TTC549 (cell line): ENCODE measurements around the gene TMEM141.

ENCODE experiments used
- FAIRE-seq: peaks from 2 replicates; lab custom pipeline; 2012; peaks lifted over from hg19 to GRCh38; lab: Jason Lieb, UNC

Gene TMEM141

GRCh38 chr9:136790640-136791515 is at the start of gene TMEM141:
TSS of gene TMEM141 (plus strand) at chr9:136791344. CDS start at chr9:136791371, 27 bp downstream.
- peak; percentile 19 for FAIRE-seq

- FAIRE-seq, result no peak
Measured at GRCh38 chr9:136741883-136742571, 49.1 kb upstream of the TMEM141 start.

GRCh38 chr9:136742591-136743391 is 48.4 kb upstream of the TMEM141 start, which contains the start of gene LCN10:
TSS of gene LCN10 (minus strand) at chr9:136742940. CDS start at chr9:136742903, 37 bp downstream.
- no peak for FAIRE-seq

- no peak for FAIRE-seq
Measured at GRCh38 chr9:136743639-136744211, 47.4 kb upstream of the TMEM141 start.

- no peak for FAIRE-seq
Measured at GRCh38 chr9:136744773-136745172, 46.4 kb upstream of the TMEM141 start.

GRCh38 chr9:136745389-136746154 is 45.6 kb upstream of the TMEM141 start:
- FAIRE-seq, result no peak

- FAIRE-seq, result no peak
Measured at GRCh38 chr9:136746155-136746490, 45.0 kb upstream of the TMEM141 start.

- no peak for FAIRE-seq
Measured at GRCh38 chr9:136746621-136747020, 44.5 kb upstream of the TMEM141 start.

GRCh38 chr9:136747161-136748060 is 43.7 kb upstream of the TMEM141 start:
- FAIRE-seq, result no peak

GRCh38 chr9:136748201-136748600 is 42.9 kb upstream of the TMEM141 start, which contains the start of gene LCN6:
TSS of gene LCN6 (minus strand) at chr9:136748525. CDS start at chr9:136748483, 42 bp downstream.
- FAIRE-seq, result no peak

GRCh38 chr9:136748666-136749611 is 42.2 kb upstream of the TMEM141 start:
- FAIRE-seq, result no peak

GRCh38 chr9:136750526-136750925 is 40.6 kb upstream of the TMEM141 start:
- FAIRE-seq, result no peak

GRCh38 chr9:136751244-136751643 is 39.9 kb upstream of the TMEM141 start:
- no peak for FAIRE-seq

GRCh38 chr9:136751814-136752213 is 39.3 kb upstream of the TMEM141 start:
- FAIRE-seq, result no peak

GRCh38 chr9:136753371-136754058 is 37.6 kb upstream of the TMEM141 start:
- FAIRE-seq, result no peak

GRCh38 chr9:136754059-136754572 is 37.0 kb upstream of the TMEM141 start:
- no peak for FAIRE-seq

GRCh38 chr9:136754626-136755301 is 36.4 kb upstream of the TMEM141 start:
- no peak for FAIRE-seq
